Activated CD4-positive, alpha-beta T cell treated with anti-CD3 and anti-CD28 coated beads, Interleukin-10, Interleukin-2, amounts not matched to agents 100 ng/mL and 50 ng/mL, durations not matched to agents 16 hours and 8 hours (primary cell): ENCODE measurements around the gene KLHL3.

Experiments
- DNase-seq: peaks from one replicate; pipeline ENCODE4 v3.0.0-alpha.2; 2020

The KLHL3 gene

DNA sequence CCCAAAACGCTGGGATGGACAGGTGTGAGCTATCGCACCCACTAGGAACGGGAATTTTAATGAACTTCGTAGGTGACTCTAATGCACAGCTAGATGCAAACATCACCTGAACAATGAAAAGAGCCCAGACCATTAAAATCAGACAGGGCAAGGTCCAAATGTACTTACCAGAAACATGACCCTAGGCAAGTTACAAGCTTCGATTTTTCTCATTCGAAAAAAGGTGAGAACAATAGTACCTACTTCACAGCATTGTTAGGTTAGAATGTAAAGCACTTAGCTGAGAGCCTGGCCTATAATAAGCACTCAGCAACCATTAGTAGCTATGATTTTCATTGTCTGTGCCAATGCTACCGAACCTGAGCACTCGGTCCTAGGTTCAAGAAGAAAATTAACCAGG is 5.8 kb upstream of the KLHL3 start:
- no peak for DNase-seq

DNA sequence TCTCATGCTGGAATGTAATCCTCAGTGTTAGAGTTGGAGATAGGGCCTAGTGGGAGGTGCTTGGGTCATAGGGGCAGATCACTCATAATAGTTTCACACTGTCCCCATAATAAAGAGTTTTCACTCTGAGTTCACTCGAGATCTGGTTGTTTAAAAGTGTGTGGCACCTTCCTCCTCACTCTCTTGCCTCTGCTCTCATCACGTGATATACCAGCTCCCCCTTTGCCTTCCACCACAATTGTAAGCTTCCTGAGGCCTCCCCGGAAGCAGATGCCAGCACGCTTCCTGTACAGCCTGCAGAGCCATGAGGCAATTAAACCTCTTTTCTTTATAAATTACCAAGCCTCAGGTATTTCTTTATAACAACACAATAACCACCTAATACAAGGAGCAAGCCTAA is 3.8 kb upstream of the KLHL3 start:
- DNase-seq = no peak

DNA sequence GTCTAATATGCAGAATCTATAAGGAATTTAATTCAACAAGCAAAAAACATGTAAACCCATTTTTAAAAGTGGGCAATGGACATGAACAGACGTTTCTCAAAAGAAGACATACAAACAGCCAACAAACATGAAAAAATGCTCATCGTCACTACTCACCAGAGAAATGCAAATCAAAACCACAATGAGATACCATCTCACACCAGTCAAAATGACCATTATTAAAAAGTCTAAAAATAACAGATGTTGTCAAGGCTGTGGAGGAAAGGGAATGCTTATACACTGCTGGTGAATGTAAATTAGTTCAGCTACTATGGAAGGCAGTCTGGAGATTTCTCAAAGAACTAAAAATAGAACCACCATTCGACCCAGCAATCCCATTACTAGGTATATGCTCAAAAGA is 3.1 kb upstream of the KLHL3 start:
- DNase-seq = no peak

DNA sequence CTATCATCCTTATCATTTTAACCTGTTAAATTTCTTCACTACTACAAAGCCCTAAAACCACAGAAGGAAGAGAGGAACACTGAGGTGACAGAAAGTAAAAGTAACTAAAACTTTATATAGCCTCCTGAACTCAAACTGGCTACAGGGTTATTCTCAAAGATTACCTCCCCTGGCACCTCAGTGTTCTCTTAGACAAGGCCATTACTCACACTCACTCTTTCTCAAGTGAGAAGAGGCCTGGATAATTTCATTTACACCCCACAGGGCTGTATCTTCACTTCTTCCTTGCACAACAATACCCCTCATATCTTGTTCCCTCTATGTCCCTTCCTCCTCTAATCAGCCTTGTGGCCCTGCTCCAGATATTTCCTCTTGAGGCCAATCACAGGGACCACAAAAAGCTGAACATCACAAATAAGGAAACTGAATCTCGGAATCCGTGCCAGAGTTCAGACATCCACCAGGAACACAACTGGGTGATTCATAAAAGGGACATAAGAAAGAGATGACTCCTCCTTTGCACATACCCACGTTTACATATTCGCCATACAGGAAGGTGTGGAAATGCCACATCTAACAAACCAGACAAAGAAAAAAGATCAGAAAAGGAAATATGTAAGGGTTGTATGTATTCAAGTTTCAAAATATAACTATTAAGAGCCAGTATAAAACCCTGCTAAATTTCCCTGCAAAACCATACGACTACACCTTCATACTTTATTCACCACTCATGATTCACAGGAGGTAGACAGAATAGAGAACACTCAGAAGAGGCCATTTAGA is 1.7 kb upstream of the KLHL3 start:
- DNase-seq = peak; percentile 36

GRCh38 chr5:137736496-137736895 is 607 bp upstream of the KLHL3 start:
- DNase-seq = no peak

- DNase-seq = peak; percentile 28
Observed at GRCh38 chr5:137734962-137735554, 831 bp downstream of the KLHL3 start.

- no peak for DNase-seq
Observed at GRCh38 chr5:137734331-137734730, 1.6 kb downstream of the KLHL3 start.

DNA sequence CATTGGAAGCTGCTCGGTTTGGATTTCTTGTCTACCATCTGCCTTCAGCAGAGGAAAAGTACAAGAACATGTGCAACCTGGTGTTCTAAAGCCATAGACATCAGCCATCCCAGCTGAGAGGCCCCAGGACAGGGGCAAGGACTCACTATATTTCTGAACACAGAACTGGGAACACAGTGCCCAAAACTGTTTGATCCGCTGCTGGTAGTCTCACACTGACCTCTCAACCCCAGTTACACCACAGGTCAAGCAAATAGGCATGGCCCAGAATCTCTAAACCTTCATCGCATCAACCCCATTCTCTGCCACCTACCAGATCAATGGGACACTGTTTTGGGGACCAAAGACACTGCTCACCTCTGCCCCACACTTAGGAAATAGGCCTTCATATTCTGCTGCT is 2.0 kb downstream of the KLHL3 start:
- no peak for DNase-seq

DNA sequence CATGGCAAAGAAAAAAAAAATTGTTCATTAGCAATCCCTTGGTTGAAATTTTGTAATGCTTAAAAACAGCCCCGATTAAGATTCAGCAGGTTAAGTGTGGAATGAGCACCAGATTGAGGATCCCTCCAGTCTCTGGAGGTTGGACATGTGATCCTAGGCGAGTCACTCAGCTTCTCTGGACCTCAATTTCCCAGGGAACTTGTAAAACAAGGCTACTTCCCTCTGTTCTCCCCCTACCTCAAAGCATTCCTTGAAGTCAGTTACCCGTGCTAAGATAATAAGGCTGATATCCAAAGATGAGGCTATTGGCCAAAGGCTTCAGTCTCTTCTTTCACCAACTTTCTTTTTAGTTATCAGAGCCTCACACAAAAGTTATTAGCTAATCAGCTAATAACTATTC is 2.9 kb downstream of the KLHL3 start:
- no peak for DNase-seq

- no peak for DNase-seq
Observed at GRCh38 chr5:137731176-137731575, 4.7 kb downstream of the KLHL3 start.

- no peak for DNase-seq
Observed at GRCh38 chr5:137730336-137730735, 5.6 kb downstream of the KLHL3 start.

DNA sequence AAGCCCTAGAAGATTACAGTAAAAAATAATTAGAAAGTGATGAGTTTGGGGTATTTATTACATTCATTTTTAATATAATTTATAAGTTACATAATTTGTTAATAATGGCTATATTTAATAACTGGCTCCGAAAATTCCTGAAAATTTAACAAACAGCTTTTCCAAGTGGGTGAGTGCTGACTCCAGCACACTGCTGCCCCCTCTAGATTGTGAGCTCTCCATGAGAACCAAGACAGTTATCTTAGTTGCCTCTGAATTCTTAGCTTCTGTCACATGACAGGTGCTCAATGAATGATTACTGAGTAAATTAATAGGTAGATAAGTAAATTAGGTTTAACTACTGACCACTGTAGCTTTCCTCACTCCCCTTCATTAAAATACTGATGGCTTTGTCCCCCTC is 7.8 kb downstream of the KLHL3 start:
- no peak for DNase-seq

GRCh38 chr5:137727623-137728022 is 8.3 kb downstream of the KLHL3 start:
- DNase-seq = no peak

DNA sequence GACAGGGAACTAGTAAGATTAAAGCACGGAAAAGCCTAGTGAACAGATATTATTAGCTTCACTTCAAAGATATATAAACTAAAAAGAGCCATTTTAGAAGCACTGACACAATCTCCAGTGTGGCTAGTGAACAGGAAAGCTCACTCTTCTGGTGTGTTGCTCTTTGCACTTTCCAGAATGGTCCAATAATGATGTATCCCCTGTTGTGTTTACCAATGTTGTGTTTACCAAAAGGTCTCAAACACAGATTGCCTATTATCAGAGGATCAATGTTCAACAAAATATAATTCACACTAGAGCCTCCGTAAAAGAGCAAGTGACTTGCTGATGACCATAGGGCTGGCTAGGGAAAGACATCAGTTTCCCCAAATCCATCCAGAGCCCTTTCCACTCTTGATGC is 11.6 kb downstream of the KLHL3 start:
- DNase-seq = no peak

- DNase-seq = no peak
Observed at GRCh38 chr5:137718611-137719010, 17.3 kb downstream of the KLHL3 start.

- DNase-seq = no peak
Observed at GRCh38 chr5:137716337-137716736, 19.6 kb downstream of the KLHL3 start.

DNA sequence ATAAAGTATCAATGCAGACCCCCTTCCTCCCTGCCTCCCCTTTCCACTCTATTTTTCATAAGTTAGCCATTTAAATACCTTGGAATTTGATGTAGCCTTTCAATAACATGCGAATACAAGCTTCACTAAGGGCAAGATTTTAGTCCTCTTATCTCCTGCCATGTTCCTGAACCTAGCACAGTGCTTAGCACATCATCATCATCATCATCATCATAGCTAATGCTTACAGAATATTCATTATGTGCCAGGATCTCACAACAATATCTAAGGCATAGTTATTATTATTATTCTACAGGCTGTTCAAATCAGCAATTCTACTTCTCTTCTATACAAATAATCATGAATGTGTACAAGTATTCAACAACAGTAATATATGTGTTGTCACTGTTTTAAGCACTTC is 20.4 kb downstream of the KLHL3 start:
- DNase-seq = no peak

DNA sequence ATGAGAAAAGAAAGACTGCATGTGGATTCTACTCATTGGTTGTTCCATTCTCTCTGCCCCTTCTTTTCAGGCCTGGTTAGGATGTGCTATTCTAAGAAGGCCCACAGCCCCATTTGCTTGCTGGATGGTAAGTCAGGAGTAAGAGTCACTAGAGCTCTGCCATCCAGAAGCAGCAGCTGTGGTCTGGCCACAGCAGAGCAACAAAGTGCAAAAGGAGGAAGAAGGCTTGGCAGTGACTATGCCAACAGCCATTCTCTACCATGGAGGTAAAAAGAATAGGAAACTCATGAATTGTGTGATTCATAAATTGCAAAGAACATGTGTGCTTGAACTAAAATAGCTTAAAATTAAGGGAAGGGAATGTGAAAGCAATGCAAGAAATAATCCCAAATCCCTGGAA is 20.9 kb downstream of the KLHL3 start:
- no peak for DNase-seq

- DNase-seq = no peak
Observed at GRCh38 chr5:137714494-137714893, 21.4 kb downstream of the KLHL3 start.

DNA sequence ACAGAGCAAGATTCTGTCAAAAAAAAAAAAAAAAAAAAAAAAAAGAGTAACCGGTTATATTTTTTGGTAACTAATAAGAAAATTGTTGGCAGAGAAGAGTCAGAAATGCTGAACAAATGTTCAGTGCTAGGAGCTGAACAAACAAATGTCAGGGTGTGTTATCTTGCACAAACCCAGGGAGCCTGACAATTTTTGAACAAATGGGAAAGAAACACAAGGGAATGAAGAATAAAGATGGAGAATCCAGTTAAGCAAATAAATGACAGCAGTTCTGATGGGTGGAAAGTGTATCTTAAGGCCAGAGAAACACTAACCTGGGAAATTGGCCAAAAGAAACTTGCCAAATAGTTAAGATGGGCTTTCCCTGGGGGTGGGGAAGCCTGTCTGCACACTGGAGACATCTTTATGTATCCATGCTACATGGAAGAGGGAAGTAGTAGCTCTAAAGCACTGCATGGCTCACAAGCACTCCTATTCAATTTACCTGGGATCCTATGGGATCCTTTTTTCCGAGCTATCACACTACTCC is 23.7 kb downstream of the KLHL3 start:
- no peak for DNase-seq

DNA sequence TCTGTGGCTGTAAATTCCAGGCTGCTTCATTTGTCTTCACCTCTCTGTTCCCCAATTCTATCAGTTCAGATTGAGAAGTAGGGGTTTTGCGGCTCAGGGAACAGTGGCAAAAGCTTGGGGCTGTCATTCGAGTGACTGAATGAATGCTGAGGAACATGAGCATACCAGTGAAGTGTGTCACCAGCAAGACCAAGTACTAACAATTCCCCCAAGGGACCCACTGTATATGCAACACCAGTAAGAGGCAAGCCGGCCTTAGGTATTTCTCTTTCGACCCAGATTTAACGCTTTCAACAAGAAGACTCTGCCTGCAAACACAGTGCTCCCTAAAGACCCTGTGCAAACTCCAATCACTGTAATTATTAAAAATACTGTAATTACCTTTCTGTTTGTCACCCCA is 25.8 kb downstream of the KLHL3 start:
- no peak for DNase-seq

GRCh38 chr5:137708796-137709559 is 26.9 kb downstream of the KLHL3 start:
- no peak for DNase-seq

GRCh38 chr5:137708062-137708461 is 27.8 kb downstream of the KLHL3 start:
- no peak for DNase-seq

DNA sequence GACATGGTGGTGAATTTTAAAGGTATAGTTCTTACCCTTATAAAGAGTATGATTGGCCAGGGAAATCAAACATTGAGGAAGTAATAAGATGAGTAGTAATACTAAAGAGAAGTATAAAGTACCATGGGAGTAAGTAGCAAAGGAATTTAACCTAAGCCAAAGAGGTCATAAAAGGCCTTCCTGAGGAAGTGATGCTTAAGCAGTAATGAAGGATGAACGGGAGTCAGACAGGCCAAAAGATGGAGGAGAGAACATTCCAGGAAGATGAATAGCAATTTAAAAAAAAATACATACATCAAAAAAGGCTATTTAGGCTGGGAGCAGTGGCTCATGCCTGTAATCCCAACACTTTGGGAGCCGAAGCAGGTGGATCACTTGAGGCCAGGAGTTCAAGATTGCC is 29.0 kb downstream of the KLHL3 start:
- no peak for DNase-seq
